ENCODE measurements around the gene COPS4.
"Not testable (repeated sequence)": the region's sequence is repeated elsewhere in the genome, so short reads cannot be mapped to it uniquely, and the experiment has no call there.

Gene COPS4

GRCh38 chr4:83089410-83090157 is 54.6 kb downstream of the COPS4 start:
- DNase-seq = no peak

GRCh38 chr4:83093060-83093640 is 58.2 kb downstream of the COPS4 start:
- DNase-seq = no peak

- DNase-seq = no peak
Observed at GRCh38 chr4:83096397-83096796, 61.4 kb downstream of the COPS4 start.

GRCh38 chr4:83104991-83105390 is 70.0 kb downstream of the COPS4 start:
- DNase-seq = no peak

- DNase-seq = no peak
Observed at GRCh38 chr4:83107631-83108030, 72.6 kb downstream of the COPS4 start.

- DNase-seq = no peak
Observed at GRCh38 chr4:83108101-83108861, 73.3 kb downstream of the COPS4 start.

GRCh38 chr4:83109480-83110222 is 74.7 kb downstream of the COPS4 start:
- DNase-seq = peak; percentile 71

- peak; percentile 92 for DNase-seq
Observed at GRCh38 chr4:83110223-83110945, 75.4 kb downstream of the COPS4 start.

- DNase-seq = no peak
Observed at GRCh38 chr4:83110970-83111750, 76.2 kb downstream of the COPS4 start.

GRCh38 chr4:83111751-83112141 is 76.8 kb downstream of the COPS4 start:
- not testable (repeated sequence) for DNase-seq

GRCh38 chr4:83112231-83112630 is 77.2 kb downstream of the COPS4 start:
- no peak for DNase-seq

GRCh38 chr4:83112678-83113428 is 77.9 kb downstream of the COPS4 start:
- no peak for DNase-seq

- no peak for DNase-seq
Observed at GRCh38 chr4:83113429-83113786, 78.4 kb downstream of the COPS4 start.

GRCh38 chr4:83114576-83114975 is 79.6 kb downstream of the COPS4 start, which contains the start of gene PLAC8:
Gene PLAC8, minus strand, starts transcription at chr4:83114729. Its CDS starts 6,808 bp downstream, at chr4:83107921.
- DNase-seq = no peak

- no peak for DNase-seq
Observed at GRCh38 chr4:83115000-83115399, 80.0 kb downstream of the COPS4 start.

- DNase-seq = no peak
Observed at GRCh38 chr4:83115656-83116285, 80.8 kb downstream of the COPS4 start.

GRCh38 chr4:83118869-83119268 is 83.9 kb downstream of the COPS4 start:
- no peak for DNase-seq

GRCh38 chr4:83121246-83121645 is 86.3 kb downstream of the COPS4 start:
- no peak for DNase-seq

- no peak for DNase-seq
Observed at GRCh38 chr4:83124111-83124780, 89.3 kb downstream of the COPS4 start.

Data from SHP77 treated with DMSO at 0.1 percent for 48 hours (cell line).